ENCODE measurements around the gene SORCS2. TPM values are rescaled to one million over a fixed set of nuclear protein-coding genes. Genes with fewer than 3 reads are reported as not detected.

SORCS2 gene
- total and polyA plus RNA-seq, 2 donors (not counting 1 experiment from before 2014, with no cell fraction given) = not detected

DNA sequence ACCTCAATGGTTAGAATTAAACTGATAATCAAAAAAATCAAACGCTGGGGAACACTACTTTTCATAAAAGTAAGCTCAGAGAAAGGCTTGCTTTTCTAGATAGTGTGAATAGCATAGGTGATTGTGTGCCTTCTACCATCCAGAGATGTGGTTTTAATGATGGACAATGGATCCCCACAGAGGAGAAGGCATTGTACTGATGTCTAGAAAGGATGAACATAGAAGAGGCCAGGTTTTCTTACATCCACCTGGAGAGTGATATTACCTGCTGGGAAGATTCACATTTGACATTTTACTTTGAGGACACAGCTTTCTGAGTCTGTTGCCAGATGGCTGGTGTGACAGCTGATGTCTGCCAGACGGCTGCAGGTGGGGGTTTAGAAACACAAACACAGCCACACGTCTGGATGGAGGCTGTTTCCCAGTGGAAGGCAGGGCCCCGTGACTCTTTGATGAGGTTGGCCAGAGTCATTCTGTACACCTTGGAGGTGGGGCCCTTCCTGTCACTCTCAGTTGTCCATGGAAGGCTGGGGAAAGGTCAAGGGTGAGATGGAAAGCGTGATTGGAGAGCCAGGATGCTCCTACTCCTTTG is 128.0 kb downstream of the SORCS2 start:
- H4K20me1 ChIP-seq (ENCODE audit: control insufficient read depth, insufficient read depth, low read length, poor library complexity, severe bottlenecking) = no peaks in the 10 kb centered on the region
- Mint-ChIP-seq H3K4me1 (no peaks in the 10 kb centered on the region), H3K9me3 (ENCODE audit: insufficient read depth) (peaks cover 9% of the 10 kb centered on the region), H3K27me3 (no peaks in the 10 kb centered on the region), H3K27ac (no peak overlapping the region), H3K4me3 (no peak overlapping the region)
- H3K79me2 ChIP-seq (ENCODE audit: control insufficient read depth, insufficient read depth, low read length) = no peaks in the 10 kb centered on the region
- TF ChIP-seq, protein P1, sequence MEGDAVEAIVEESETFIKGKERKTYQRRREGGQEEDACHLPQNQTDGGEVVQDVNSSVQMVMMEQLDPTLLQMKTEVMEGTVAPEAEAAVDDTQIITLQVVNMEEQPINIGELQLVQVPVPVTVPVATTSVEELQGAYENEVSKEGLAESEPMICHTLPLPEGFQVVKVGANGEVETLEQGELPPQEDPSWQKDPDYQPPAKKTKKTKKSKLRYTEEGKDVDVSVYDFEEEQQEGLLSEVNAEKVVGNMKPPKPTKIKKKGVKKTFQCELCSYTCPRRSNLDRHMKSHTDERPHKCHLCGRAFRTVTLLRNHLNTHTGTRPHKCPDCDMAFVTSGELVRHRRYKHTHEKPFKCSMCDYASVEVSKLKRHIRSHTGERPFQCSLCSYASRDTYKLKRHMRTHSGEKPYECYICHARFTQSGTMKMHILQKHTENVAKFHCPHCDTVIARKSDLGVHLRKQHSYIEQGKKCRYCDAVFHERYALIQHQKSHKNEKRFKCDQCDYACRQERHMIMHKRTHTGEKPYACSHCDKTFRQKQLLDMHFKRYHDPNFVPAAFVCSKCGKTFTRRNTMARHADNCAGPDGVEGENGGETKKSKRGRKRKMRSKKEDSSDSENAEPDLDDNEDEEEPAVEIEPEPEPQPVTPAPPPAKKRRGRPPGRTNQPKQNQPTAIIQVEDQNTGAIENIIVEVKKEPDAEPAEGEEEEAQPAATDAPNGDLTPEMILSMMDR (IDR thresholded peaks at IDR 0.05) = no peak
- TF ChIP-seq EZH2 (IDR thresholded peaks at IDR 0.05; ENCODE audit: borderline replicate concordance, insufficient read depth, low read depth, low read length, poor library complexity, severe bottlenecking) = no peak
- no peak for ATAC-seq (ENCODE audit: low read depth)
- H3K4me2 ChIP-seq (replicated peaks; ENCODE audit: low read depth, low read length, poor library complexity, severe bottlenecking) = no peak overlapping the region
- ChIA-PET CTCF (no interaction called here), POLR2A (no interaction called here)
- no peaks in the 10 kb centered on the region for H3K36me3 ChIP-seq (replicated peaks in 1 of 2; ENCODE audit: control extremely low read depth in 1 of 2, control insufficient read depth in 1 of 2, extremely low read depth in 1 of 2, insufficient read depth in 2 of 2, low read length in 1 of 2)
- H3K4me1 ChIP-seq (ENCODE audit: control insufficient read depth in 2 of 2, insufficient read depth in 2 of 2, low read length in 2 of 2) = no peaks in the 10 kb centered on the region
- 41% methylated on average over 3 of the region's 5 CpGs for WGBS (ENCODE audit: insufficient coverage)
- H3K27ac ChIP-seq (ENCODE audit: low read length in 2 of 2) = no peak overlapping the region
- no peak overlapping the region for H3K4me3 ChIP-seq (ENCODE audit: control extremely low read depth in 1 of 5, extremely low read depth in 1 of 5, insufficient read depth in 1 of 5, low read depth in 2 of 5, low read length in 4 of 5)
- H3K9ac ChIP-seq (ENCODE audit: low read length) = no peak overlapping the region
- H2AFZ ChIP-seq (ENCODE audit: insufficient read depth, low read depth, low read length, poor library complexity, severe bottlenecking) = no peak overlapping the region
- DNase-seq = no peak
- intact Hi-C loops (cut with micrococcal nuclease) = no loop called here
- no peaks in the 10 kb centered on the region for H3K27me3 ChIP-seq (replicated peaks in 1 of 4; ENCODE audit: control extremely low read depth in 1 of 4, control insufficient read depth in 3 of 4, insufficient read depth in 4 of 4, low read length in 3 of 4)
- peaks cover 0 to 52% (median 4%) of the 10 kb centered on the region in 3 donors for H3K9me3 ChIP-seq (ENCODE audit: control extremely low read depth in 1 of 3, control insufficient read depth in 2 of 3, insufficient read depth in 1 of 3, low read length in 2 of 3)

DNA sequence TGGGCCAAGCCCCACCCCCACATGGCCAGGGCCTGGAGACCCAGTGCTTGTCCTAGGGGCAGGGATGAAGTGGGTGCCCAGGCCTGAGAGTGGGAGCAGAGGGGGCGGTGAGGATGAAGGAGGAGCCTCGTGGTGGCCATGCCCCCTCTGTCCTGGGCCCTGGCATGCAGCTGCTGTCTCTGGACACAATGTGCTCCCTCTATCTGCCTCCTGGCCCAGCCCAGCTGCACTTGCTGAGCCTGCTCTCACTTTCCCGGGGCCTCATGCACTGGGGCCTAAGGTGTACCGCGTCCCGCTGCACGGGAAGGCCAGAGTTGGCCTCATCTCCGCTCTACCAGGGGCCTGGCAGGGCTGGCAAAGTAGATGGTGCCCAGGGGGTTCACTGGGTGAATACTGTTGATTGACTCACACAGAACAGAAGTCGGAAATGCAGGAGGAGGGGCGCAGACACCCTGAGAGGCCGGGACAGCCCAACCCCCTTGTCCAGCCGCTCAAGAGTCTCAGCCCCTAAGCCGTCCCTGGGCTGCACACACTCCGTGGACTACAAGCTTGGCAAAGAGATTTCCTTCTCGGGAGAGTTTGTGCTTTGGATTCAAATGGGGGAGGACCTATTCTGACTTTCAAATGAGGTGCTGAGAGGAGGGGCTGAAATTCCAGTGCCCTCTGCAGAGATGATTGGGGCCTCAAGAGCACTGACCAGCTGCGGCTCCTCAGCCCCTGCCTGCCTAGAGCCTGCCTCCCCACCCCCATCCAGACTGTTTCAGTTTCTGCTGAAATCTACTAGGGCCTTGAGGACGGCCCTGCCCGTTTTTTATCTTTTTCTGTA is 130.0 kb downstream of the SORCS2 start:
- intact Hi-C loops (cut with micrococcal nuclease) = no loop called here
- Histone ChIP-seq H3K4me2 (replicated peaks; ENCODE audit: low read depth, low read length, poor library complexity, severe bottlenecking) (no peak overlapping the region), H3K79me2 (ENCODE audit: control insufficient read depth, insufficient read depth, low read length) (no peaks in the 10 kb centered on the region), H3K4me3 (ENCODE audit: control extremely low read depth in 1 of 5, extremely low read depth in 1 of 5, insufficient read depth in 1 of 5, low read depth in 2 of 5, low read length in 4 of 5) (no peak overlapping the region), H3K9ac (ENCODE audit: low read length) (no peak overlapping the region), H2AFZ (ENCODE audit: insufficient read depth, low read depth, low read length, poor library complexity, severe bottlenecking) (no peak overlapping the region), H3K36me3 (replicated peaks in 1 of 2; ENCODE audit: control extremely low read depth in 1 of 2, control insufficient read depth in 1 of 2, extremely low read depth in 1 of 2, insufficient read depth in 2 of 2, low read length in 1 of 2) (no peaks in the 10 kb centered on the region), H3K27me3 (replicated peaks in 1 of 4; ENCODE audit: control extremely low read depth in 1 of 4, control insufficient read depth in 3 of 4, insufficient read depth in 4 of 4, low read length in 3 of 4) (no peaks in the 10 kb centered on the region), H3K27ac (ENCODE audit: low read length in 2 of 2) (no peak overlapping the region), H3K4me1 (ENCODE audit: control insufficient read depth in 2 of 2, insufficient read depth in 2 of 2, low read length in 2 of 2) (no peaks in the 10 kb centered on the region), H4K20me1 (ENCODE audit: control insufficient read depth, insufficient read depth, low read length, poor library complexity, severe bottlenecking) (no peaks in the 10 kb centered on the region), H3K9me3 (ENCODE audit: control extremely low read depth in 1 of 3, control insufficient read depth in 2 of 3, insufficient read depth in 1 of 3, low read length in 2 of 3) (peaks cover 0 to 51% (median 4%) of the 10 kb centered on the region in 3 donors)
- Mint-ChIP-seq H3K4me3 (no peak overlapping the region), H3K27ac (no peak overlapping the region), H3K4me1 (no peaks in the 10 kb centered on the region), H3K9me3 (ENCODE audit: insufficient read depth) (peaks cover 9% of the 10 kb centered on the region), H3K27me3 (no peaks in the 10 kb centered on the region)
- WGBS (ENCODE audit: insufficient coverage) = 72% methylated on average over 16 of the region's 18 CpGs
- no peak for DNase-seq
- ChIA-PET CTCF (no interaction called here), POLR2A (no interaction called here)
- no peak for ATAC-seq (ENCODE audit: low read depth)
- TF ChIP-seq, protein P1 (IDR thresholded peaks at IDR 0.05) = no peak
- TF ChIP-seq EZH2 (IDR thresholded peaks at IDR 0.05; ENCODE audit: borderline replicate concordance, insufficient read depth, low read depth, low read length, poor library complexity, severe bottlenecking) = no peak
